Hematopoietic multipotent progenitor cell treated with erythropoietin and hydrocortisone succinate and interleukin-3 and kit ligand, for 4 days (in vitro differentiated cells): ENCODE measurements around the gene TSPAN15.

Experiments used
- DNase-seq: peaks from one replicate; pipeline ENCODE4 v3.0.0-alpha.2; 2015

Gene TSPAN15

DNA sequence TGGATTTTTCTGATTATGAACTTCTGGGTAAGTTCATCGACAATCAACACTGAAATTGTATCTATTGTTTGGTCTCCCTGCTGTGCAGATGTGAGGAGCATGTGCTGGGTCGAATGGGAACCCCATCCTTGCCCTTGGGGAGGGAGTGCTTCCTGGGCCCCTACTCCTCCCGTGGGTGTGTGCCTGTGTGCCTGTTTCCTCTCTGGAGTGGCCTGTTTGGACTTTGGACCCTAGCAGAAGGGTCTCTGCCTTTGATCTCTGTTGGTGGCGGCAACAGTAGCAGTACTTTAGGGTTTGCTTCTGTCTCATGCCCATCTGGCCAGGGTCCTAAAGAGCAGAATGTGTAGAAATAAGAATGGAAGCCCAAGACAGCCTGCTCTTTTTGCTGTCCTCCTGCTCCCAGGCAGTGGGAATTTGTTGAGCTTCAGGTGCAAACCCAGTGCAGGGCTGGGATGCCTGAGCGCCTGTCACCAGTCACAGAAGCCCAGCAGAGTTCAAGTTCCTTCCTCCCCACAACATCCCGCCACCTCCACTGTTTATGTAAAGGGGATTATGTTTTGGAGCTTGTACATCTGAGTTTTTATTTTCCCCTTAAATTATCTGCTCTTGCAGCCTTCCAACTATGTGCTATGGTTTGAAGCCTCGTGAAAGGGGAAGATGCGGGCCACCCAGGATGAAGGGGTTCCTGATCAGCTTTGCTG lies 33.1 kb upstream of the TSPAN15 start:
- DNase-seq: no peak

DNA sequence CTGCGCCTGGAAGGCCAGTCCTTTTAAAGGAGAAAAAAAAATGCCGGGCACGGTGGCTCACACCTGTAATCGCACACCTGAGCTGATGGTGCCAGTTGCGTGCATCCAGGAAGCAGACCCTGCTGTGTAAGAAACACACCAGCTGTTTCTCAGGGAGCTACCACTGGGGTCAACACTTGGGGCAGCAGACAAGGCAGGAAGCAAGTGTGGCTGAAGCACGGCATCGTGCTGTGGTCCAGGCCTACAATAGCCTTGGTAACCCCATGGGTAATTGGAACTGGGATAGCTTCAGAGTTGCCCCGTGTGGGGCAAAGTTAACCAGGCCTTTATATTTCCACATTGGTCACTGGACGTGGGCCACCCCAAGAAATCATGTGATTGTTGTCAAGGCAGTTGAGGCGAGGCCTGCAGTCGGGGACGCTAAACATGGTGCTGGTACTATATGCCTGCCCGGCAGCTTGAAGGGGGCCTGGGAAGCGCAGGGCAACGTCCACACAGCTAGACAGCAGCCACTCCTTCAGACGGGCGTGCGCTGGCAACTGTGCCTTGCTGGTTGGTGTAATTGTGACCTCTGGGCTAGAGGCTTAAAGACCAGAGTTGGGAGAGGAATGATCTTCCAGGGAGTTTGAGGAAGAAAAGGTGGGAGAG lies 32.0 kb upstream of the TSPAN15 start:
- DNase-seq: no peak

DNA sequence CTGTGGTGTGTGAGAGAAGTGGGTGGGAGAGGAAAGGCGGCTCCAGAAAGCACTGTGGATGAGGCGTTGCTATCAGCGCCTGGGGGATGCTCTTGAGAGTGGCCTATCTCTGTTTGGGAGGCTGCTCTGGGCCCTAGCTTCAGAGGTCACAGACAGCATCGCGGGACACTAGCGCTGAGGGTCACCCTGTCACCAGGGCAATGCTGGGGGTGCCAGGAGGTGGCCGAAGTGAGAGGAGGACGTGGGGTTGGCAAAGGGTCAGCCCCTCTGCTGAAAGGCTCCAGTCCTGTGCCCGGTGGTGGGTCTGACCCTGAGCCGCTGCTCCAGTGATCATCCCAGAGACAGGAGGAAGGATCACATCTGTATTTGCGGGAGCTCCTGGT lies 31.5 kb upstream of the TSPAN15 start:
- DNase-seq: no peak

DNA sequence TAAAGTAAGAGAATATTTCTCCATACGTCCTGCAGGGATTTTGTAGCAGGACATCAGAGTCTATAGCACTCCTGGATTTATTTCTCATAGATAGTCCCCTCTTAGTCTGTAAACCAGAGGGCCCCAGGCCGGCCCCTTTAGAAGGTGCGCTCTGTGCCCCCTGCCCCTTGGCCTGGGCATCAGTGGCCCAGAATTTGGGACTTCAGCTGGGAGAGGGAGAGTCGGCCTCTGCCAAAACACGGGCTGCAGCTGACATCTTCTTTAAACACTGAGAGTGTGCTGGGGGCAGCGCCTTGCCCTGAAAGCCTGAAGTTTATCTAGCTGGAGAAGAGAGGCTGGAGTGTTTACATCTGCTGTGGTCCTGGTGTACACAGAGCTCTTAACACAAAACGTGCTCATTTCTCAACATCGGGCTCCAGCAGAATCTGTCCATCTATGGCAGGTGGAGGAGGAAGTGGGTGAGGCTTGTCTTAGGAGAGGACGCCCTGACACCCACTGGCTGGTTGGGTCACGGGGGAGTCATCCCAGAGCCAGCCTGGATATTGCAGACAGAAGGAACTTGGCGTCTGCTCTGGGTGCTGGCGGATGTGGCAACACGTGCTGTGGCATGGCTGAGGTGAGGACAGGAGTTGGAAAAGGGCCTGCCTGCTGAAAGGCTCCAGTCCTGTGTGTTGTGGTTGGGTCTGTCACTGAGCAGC lies 29.5 kb upstream of the TSPAN15 start:
- peak; percentile 31 for DNase-seq

DNA sequence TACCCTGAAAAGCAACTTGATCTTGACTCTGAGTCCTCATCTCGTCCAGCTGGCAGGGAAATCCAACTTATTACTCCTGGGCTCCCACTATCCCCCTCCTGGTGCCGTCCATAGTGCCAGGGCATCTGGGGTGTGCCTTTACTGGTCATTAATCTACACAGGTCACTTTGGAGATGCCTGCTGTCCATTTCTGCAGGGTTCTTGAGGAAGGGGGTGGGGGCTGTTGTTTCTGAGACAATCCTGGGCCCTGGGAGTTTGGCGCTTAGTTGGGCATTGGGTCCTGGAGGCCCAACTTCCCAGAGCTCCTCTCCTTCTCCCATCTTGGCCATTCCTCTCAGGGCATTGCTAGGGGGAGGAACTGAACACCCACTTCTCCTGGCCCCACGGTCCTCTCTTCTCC lies 28.6 kb upstream of the TSPAN15 start:
- no peak for DNase-seq

GRCh38 chr10:69425041-69425440 lies 26.2 kb upstream of the TSPAN15 start:
- DNase-seq: no peak

DNA sequence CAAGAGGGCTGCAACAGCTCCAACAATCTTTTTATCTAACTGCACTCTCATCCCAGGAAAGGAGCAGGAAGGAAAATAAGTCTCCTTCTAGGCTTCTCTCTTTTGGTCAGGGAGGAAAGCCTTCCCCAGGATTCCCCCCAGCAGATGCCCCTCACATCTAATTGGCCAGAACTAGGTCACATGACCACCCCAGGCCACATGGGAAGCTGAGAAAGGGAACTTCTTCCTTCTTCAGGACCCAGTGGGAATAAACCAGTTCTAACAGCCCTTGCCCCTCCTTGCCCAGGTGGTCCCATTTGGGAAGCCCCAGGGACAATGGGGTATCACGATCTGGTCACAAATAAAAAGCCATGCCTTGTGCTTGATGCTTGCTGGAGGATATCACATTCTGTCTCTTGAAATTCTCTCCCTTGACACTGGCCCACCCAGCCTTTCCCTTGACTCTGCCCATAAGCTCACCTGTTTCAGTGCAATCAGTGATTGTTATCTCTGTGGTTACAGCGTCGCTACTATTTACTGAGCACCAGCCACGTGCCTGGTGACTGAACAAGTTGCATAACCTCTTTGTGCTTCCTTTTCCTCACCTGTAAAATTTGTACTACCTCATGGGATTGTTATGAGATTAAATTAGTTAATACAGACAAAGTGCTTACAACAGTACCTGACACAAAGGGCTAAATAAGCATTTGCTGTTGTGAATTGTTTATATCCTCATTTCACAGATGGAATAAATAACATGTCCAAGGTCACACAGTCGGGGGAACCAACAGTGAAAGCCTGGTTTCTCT lies 25.6 kb upstream of the TSPAN15 start:
- no peak for DNase-seq

GRCh38 chr10:69426376-69426727 lies 24.9 kb upstream of the TSPAN15 start:
- DNase-seq: no peak

- no peak for DNase-seq
Observed at GRCh38 chr10:69428165-69428564, 23.1 kb upstream of the TSPAN15 start.

DNA sequence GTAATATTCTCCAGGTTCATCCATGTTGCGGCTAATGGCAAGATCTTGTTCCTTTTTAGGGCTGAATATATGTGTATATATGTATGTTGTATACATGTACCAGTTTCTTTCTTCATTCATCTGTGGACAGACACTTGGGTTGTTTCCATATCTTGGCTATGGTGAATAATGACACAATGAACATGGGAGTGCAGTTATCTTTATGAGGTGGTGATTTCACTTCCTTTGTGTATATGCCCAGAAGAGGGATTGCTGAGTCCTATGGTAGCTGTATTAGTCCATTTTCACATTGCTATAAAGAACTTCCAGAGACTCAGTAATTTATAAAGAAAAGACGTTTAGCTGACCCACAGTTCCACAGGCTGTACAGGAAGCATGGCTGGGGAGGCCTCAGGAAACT lies 17.1 kb upstream of the TSPAN15 start:
- no peak for DNase-seq

DNA sequence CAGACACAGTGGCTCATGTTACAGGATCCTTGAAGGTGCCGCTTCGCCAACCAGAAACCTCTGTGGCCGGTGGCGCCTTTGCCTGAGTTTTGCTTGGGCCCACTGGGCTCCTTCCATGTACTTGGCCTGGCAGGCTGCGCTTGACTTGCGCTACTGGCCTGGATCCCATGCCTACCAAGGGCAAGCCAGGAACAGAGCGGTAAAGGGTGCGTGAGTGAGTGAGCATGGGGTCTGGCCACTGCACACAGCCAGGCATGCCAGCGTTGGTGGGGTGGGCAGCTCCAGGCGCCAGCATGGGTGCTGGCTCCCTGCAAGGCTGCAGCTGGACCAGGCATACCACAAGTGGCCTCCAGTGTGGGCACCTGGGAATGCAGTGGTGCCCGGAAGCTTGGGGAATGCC lies 16.3 kb upstream of the TSPAN15 start:
- DNase-seq: no peak

GRCh38 chr10:69435966-69436520 lies 15.2 kb upstream of the TSPAN15 start:
- DNase-seq: no peak

DNA sequence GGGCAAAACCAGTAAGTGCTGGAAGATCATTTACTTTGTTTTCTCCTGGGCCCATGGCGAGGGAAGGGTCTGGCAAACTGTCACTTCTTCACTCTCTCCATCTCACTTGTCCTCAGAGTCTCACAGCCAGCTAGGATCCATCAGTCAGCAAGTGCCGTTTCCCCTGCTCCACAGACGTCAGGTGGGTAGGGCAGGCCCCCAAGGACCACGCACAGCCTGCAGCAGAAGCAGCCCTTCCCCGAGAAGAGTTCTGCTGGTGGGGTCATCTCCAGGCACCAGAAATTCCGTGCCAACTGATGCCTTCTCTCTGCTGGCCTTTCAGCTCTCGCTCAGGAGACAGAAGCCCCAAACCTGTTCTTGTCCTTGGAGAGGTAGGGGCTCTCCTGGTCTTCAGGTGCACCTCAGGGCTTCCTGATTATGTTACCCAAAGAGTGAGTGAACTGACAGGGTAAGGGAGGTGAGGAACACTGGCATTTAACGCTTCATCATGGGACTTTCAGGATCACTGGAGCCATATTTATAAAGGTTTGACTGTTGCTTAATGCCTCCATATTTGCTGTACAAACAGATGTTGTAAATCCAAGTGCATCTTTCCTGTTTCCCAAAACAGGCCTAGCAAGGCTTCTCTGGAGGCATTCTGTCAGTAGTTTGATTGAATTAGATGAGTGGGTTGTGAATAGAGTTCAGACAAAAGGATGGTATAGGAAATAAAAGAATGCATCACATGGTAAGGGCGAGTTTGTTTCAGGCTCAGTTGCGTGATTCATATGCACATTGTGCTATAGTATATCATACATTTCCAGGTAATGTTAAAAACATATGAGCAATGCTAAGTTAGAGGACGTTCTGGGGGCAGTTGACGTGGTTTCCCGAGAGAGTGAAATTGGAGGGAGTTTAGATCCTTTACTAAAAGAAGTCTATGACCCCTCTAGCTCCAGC lies 13.7 kb upstream of the TSPAN15 start:
- DNase-seq: no peak

GRCh38 chr10:69438536-69439349 lies 12.5 kb upstream of the TSPAN15 start:
- DNase-seq: no peak

DNA sequence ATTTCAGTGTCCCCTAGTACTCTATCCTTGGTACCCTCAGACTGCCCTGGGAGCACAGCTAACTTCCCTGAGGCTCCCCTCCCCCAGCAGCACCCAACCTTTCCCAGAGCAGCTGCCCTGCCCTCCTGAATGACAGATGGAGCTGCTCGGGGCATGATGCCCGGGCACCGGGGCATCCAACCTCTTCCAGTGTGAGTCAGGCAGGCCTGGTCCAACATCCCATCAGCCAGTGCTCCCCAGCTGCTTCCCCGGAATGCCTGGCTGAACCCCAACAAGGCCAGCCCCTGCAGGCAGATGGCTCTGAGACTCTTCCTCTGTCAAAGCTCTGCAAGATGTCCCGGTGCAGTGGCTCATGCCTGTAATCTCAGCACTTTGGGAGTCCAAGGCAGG lies 11.9 kb upstream of the TSPAN15 start:
- DNase-seq: no peak

GRCh38 chr10:69439813-69440506 lies 11.3 kb upstream of the TSPAN15 start:
- peak; percentile 76 for DNase-seq

GRCh38 chr10:69443354-69443753 lies 7.9 kb upstream of the TSPAN15 start:
- DNase-seq: no peak

DNA sequence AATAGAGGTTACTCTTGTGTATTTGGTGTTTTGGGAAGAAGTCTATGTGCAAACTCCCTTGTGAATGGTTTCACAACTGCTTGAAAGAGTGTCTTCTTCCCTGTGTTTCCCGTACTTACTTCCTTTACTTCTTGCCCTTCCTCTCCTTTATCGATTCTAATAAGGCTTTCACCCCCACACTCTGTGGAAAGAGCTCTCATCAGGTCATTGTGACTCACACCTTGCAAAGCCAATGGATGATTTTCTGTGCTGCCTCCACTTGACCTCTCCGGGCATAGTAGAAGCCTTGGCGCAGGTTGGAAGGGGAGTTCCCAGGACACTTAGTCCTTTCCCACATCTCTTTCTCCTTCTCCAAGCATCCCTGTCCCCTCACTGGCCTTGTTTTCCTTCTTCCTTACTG lies 6.2 kb upstream of the TSPAN15 start:
- no peak for DNase-seq

- DNase-seq: no peak
Observed at GRCh38 chr10:69446229-69446628, 5.0 kb upstream of the TSPAN15 start.

DNA sequence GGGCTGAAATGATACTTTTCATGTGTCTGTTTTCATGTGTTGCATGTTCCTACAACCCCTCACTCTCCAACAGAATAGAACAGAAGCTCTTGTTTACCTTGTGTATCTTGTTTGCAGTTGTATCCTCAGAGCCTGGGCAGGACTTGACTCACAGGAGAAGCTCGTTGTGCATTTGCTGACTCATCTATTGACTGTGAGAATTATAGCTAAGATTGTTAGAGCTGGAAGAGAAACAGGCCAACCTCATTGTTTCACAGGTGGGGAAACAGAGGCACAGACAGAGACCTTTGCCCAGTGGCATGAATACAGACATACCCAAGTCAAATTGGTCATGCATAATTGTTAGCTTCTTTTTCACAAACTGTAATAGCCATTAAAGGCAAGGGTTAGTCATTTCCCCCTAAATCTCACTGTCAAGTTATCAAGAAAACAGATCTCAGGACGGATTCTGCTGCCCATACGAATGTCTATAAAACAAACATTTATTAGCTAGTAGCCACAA lies 4.6 kb upstream of the TSPAN15 start:
- DNase-seq: no peak
